Spleen (tissue), 13 donors: ENCODE measurements around the gene CT47B1. TPM values are rescaled to one million over a fixed set of nuclear protein-coding genes. Genes with fewer than 3 reads are reported as not detected.
"Not testable (repeated sequence)": the region's sequence is repeated elsewhere in the genome, so short reads cannot be mapped to it uniquely, and the experiment has no call there.

Experiments used
- DNase-seq: peaks from one replicate; pipeline ENCODE4 v3.0.0-alpha.2; 2020
- H3K27ac ChIP-seq, 8 donors: fragments of 200-600 bp; sonication (generic) in 7 of 8; 1 replicate in 4 of 8; 2 replicates in 4 of 8; pipeline versions ENCODE4 v1.5.0 to v1.8.0; 2016 to 2021; ENCODE audit warnings: inconsistent platforms in 4 of 8, mild to moderate bottlenecking in 4 of 8, moderate library complexity in 1 of 8
- H3K27me3 ChIP-seq, 7 donors: fragments of 200-600 bp; sonication (generic) in 6 of 7; replicated peaks in 1 of 7; 1 replicate in 4 of 7; 2 replicates in 3 of 7; pipeline versions ENCODE4 v1.5.0 to v1.8.0; 2016 to 2021; ENCODE audit warnings: inconsistent platforms in 3 of 7, mild to moderate bottlenecking in 1 of 7
- H3K36me3 ChIP-seq, 6 donors: fragments of 200-600 bp; sonication (generic) in 5 of 6; 1 replicate in 4 of 6; 2 replicates in 2 of 6; pipeline versions ENCODE4 v1.5.0 to v1.8.0; 2016 to 2021; ENCODE audit warnings: inconsistent platforms in 2 of 6
- H3K4me1 ChIP-seq, 6 donors: fragments of 200-600 bp; sonication (generic) in 5 of 6; 1 replicate in 3 of 6; 2 replicates in 3 of 6; pipeline versions ENCODE4 v1.5.0 to v1.8.0; 2016 to 2021; ENCODE audit warnings: inconsistent platforms in 3 of 6
- H3K4me3 ChIP-seq, 8 donors: fragments of 200-600 bp; sonication (generic) in 7 of 8; 1 replicate in 4 of 8; 2 replicates in 4 of 8; pipeline versions ENCODE4 v1.5.0 to v1.8.0; 2016 to 2021; ENCODE audit warnings: inconsistent platforms in 4 of 8, mild to moderate bottlenecking in 4 of 8, moderate library complexity in 2 of 8
- H3K9me3 ChIP-seq, 8 donors: fragments of 200-600 bp; sonication (generic) in 7 of 8; 1 replicate in 4 of 8; 2 replicates in 4 of 8; pipeline versions ENCODE4 v1.5.0 to v1.8.0; 2016 to 2021; ENCODE audit warnings: inconsistent platforms in 4 of 8
- POLR2A ChIP-seq, 3 donors: fragments of 450-650 bp; IDR thresholded peaks; one replicate each; pipeline ENCODE4 v1.5.1; 2017; ENCODE audit warnings: antibody characterized with exemption in 3 of 3, mild to moderate bottlenecking in 1 of 3
- POLR2AphosphoS5 ChIP-seq, 3 donors: sonication (generic); formaldehyde crosslinking; IDR thresholded peaks; one replicate each; pipeline ENCODE4 v1.5.1; 2017; ENCODE audit warnings: antibody characterized with exemption in 3 of 3
- WGBS, 5 donors: extraction: QIAGEN DNeasy Blood & Tissue Kit in 3 of 5; methylation state at CpG; one replicate each; pipeline versions ENCODE4 v1.1.5 to v1.1.7; 2013 to 2018; 5-methylcytosine and 5-hydroxymethylcytosine counted together
- intact Hi-C: fragments of 100-400 bp; cut with DNase I; formaldehyde crosslinking; loops from one replicate; pipeline ENCODE4 v1.15.0; 2023; ENCODE audit warnings: low total_unique reads
- long read RNA-seq, 2 donors: transcript quantifications; one replicate each; lab custom pipeline, GENCODE V29; 2026
- polyA plus RNA-seq, 3 donors: library from polyadenylated mRNA; stranded (reverse); fragments of 200-250 nt; gene quantifications; one replicate each; pipeline ENCODE4 v1.2.1, GENCODE V29; 2013
- total RNA-seq, 7 donors: library from RNA; depleted of rRNA in 3 of 7; stranded (reverse); fragments of >200 nt in 3 of 7; fragmentation: NEBNext Ultra II Directional in 4 of 7; extraction: Animal tissue kit (Norgen Biotek cat#: 25700) in 4 of 7; gene quantifications; one replicate each; pipeline versions ENCODE4 v1.1.0 to v1.2.1, GENCODE V29; 2016 to 2021
- TF ChIP-seq, protein P1 (sequence below), 11 experiments: fragments of 200-600 bp in 7 of 11; fragments of 450-650 bp in 4 of 11; sonication (generic) in 4 of 11; IDR thresholded peaks in 8 of 11; conservative IDR thresholded peaks in 3 of 11; 1 replicate in 7 of 11; 2 replicates in 4 of 11; pipeline versions ENCODE4 v1.4.0 to v1.8.0; 2016 to 2021; ENCODE audit warnings: antibody characterized with exemption in 11 of 11, inconsistent platforms in 4 of 11, mild to moderate bottlenecking in 1 of 11
- donor health status: healthy with polysubstance abuse.
- donor health status: DM: no; HTN: no; CAD: no; lungs with moderate emphysema.
- donor health status: DM: no; HTN: no; CAD: no.
- donor health status: Bipolar disorder and iron deficiency.
- donor health status: healthy.
- donor health status: DM: no; HTN: no; CAD: no.
- donor health status: DM: yes; HTN: yes; CAD: no.

Gene CT47B1
- total RNA-seq = not detected
- polyA plus RNA-seq = not detected
- long read RNA-seq, donor 1 = 0 reads
- long read RNA-seq, donor 2 = 0 reads

DNA sequence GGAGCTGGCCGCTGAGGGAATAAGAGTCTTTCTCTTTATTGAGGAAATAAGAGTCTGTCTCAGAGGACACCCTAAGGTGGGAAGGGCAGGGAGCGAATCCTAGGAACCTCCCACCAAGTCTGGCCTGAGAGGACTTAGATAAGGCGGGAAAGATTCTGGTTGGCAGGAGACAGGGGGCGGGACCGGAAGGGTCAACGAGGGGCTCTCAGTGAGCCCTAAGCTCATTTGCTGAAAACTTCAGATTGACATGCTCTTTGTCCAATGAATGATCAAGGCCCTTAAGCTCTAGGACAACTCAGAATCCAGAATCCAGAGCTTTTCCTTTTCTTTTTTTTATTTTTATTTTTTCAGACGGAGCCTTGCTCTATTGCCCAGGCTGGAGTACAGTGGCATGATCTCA lies at the start of gene CT47B1:
TSS of gene CT47B1 (minus strand) at position 101 of the 400 bp plus-strand sequence. CDS start 196 bp downstream, outside the sequence.
- DNase-seq, H3K9me3 ChIP-seq, intact Hi-C loops, H3K27me3 ChIP-seq, H3K27ac ChIP-seq, H3K4me3 ChIP-seq, H3K36me3 ChIP-seq, H3K4me1 ChIP-seq: not testable (repeated sequence)
- no CpG with 5 or more reads among the region's 7 CpGs for WGBS, 5 donors

DNA sequence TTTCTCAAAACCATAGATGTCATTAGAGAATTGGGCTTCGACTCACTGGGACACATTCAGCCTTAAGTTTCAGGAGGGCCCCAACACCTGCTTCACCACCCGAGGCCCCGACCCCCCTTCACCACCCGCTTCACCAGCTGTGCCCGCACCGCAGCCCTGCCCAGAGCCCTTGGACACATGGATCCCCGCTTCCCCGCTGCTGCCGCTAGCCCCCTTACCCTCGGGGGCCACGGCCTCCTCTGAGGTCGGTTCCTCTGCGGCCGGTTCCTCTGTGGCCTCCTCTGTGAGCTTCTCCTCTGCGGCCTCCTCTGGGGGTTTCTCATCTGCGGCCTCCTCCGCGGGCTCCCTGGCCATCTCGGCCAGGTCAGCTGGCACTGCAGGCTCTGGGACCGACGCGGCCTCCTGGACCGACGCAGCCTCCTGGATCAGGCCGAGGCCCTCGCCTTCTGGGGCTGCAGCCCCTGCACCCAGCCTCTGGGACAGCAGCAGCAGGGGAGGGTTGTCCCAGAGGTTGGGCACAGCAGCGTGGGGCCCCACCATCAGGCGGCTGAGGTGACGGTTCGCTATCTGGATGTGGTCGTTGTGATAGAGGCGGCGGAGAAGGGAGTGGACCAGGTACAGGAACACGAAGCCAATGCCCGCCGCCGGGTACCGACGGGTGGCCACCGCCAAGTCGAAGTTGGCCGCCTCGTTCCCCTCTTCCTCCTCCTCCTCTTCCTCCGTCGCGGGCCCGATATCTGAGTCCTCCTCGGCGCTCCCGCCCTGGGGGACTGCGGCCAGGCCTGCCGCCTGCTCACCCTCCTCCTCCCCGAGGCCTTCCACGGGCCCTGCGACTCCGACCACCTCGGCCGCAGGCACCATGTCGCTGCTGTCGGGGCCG lies 748 bp downstream of the CT47B1 start:
- no peaks in the 10 kb centered on the region for H3K9me3 ChIP-seq
- intact Hi-C loops = no loop called here
- no peaks in the 10 kb centered on the region for H3K27me3 ChIP-seq
- H3K27ac ChIP-seq = no peak overlapping the region
- no peaks in the 10 kb centered on the region for H3K4me1 ChIP-seq
- no peak overlapping the region for H3K4me3 ChIP-seq
- WGBS, 5 donors = 94 to 97% (median 96%) methylated on average over 29 to 61 of the region's 61 CpGs
- no peak for DNase-seq
- no peaks in the 10 kb centered on the region for H3K36me3 ChIP-seq
- TF ChIP-seq POLR2AphosphoS5 (IDR thresholded peaks at IDR 0.05) (no peak), POLR2A (IDR thresholded peaks at IDR 0.05) (no peak)
- TF ChIP-seq, protein P1, sequence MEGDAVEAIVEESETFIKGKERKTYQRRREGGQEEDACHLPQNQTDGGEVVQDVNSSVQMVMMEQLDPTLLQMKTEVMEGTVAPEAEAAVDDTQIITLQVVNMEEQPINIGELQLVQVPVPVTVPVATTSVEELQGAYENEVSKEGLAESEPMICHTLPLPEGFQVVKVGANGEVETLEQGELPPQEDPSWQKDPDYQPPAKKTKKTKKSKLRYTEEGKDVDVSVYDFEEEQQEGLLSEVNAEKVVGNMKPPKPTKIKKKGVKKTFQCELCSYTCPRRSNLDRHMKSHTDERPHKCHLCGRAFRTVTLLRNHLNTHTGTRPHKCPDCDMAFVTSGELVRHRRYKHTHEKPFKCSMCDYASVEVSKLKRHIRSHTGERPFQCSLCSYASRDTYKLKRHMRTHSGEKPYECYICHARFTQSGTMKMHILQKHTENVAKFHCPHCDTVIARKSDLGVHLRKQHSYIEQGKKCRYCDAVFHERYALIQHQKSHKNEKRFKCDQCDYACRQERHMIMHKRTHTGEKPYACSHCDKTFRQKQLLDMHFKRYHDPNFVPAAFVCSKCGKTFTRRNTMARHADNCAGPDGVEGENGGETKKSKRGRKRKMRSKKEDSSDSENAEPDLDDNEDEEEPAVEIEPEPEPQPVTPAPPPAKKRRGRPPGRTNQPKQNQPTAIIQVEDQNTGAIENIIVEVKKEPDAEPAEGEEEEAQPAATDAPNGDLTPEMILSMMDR (IDR thresholded peaks at IDR 0.05 in 8 of 11, conservative IDR thresholded peaks at IDR 0.05 in 3 of 11) = no peak

DNA sequence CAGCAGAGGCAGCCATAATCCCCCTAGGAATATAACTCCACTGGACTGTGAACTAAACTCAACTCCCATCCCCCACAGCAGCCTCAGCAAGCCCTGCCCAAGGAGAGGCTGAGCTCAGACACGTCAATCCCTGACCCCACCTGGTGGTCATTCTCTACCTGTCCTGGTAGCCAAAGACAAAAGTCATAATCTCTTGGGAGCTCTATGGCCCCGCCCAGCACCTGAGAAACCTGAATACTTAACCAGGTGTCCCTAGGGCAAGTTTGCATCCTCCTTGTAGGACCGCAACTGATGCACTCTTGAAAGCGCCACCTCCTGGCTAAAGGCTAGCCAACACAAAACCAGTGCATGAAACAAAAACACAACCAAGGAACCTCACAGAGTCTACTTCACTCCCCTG lies 18.4 kb downstream of the CT47B1 start:
- WGBS, 5 donors = 28 to 56% (median 37%) methylated on average over 3 to 4 of the region's 4 CpGs
- no peak for DNase-seq
- H3K9me3 ChIP-seq = peaks cover 0 to 5% (median 0%) of the 10 kb centered on the region in 8 donors
- intact Hi-C loops = no loop called here
- no peaks in the 10 kb centered on the region for H3K36me3 ChIP-seq
- no peak overlapping the region for H3K4me3 ChIP-seq
- TF ChIP-seq POLR2A (IDR thresholded peaks at IDR 0.05) = no peak
- no peak overlapping the region for H3K27ac ChIP-seq
- no peaks in the 10 kb centered on the region for H3K27me3 ChIP-seq
- no peaks in the 10 kb centered on the region for H3K4me1 ChIP-seq

DNA sequence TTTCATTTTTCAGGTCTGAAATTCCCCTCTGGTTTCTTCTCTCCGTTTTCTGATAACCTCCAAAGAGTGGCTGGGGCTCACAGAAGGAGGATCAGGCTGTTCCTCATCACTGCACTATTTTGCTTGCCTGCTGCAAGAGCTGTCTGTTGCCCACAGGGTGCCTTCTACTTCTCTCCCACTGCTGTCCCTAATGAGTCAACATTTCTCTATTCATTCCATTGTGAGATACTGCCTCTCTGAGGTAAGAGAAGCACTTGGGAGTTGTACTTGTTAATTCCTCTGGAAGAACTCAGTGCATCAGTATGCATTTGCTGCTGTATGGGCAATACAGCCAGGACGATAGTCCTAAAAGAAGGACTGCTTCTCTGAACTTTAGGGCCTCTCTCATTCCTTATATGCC lies 34.8 kb downstream of the CT47B1 start:
- 37 to 73% (median 62%) methylated on average over 2 of the region's 2 CpGs for WGBS, 5 donors
- Histone ChIP-seq H3K27ac (no peak overlapping the region), H3K9me3 (peaks cover 0 to 9% (median 0%) of the 10 kb centered on the region in 8 donors), H3K4me3 (no peak overlapping the region), H3K4me1 (no peaks in the 10 kb centered on the region), H3K27me3 (no peaks in the 10 kb centered on the region), H3K36me3 (no peaks in the 10 kb centered on the region)
- TF ChIP-seq, protein P1 (IDR thresholded peaks at IDR 0.05 in 8 of 11, conservative IDR thresholded peaks at IDR 0.05 in 3 of 11) = no peak
- TF ChIP-seq POLR2A (IDR thresholded peaks at IDR 0.05) (no peak), POLR2AphosphoS5 (IDR thresholded peaks at IDR 0.05) (no peak)
- DNase-seq = no peak
- intact Hi-C loops = no loop called here

DNA sequence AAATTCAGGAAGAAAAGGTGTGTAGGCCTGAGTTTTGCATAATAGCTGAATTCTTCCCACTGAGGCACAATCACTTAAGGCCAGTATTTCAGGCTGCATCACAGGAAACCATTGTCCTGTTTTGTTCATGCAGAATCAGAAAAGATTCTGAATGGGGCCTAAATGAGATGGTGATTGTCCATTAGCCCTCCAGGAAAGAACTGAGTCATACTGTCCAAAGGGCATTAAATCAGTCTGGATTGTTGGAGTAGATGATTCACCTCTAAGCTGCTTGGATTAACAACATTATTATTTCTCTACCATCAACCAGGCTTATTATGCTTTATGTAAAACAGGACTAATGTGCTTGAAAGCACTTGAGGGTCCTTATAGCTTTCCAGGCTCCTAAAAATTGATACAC lies 36.2 kb downstream of the CT47B1 start:
- no peak for DNase-seq
- Histone ChIP-seq H3K4me3 (no peak overlapping the region), H3K4me1 (no peaks in the 10 kb centered on the region), H3K27me3 (no peaks in the 10 kb centered on the region), H3K9me3 (peaks cover 0 to 2% (median 0%) of the 10 kb centered on the region in 8 donors), H3K27ac (no peak overlapping the region), H3K36me3 (no peaks in the 10 kb centered on the region)
- intact Hi-C loops = no loop called here
- TF ChIP-seq POLR2AphosphoS5 (IDR thresholded peaks at IDR 0.05) = no peak
- no peak for TF ChIP-seq POLR2A (IDR thresholded peaks at IDR 0.05)
- TF ChIP-seq, protein P1 (IDR thresholded peaks at IDR 0.05 in 8 of 11, conservative IDR thresholded peaks at IDR 0.05 in 3 of 11) = no peak

DNA sequence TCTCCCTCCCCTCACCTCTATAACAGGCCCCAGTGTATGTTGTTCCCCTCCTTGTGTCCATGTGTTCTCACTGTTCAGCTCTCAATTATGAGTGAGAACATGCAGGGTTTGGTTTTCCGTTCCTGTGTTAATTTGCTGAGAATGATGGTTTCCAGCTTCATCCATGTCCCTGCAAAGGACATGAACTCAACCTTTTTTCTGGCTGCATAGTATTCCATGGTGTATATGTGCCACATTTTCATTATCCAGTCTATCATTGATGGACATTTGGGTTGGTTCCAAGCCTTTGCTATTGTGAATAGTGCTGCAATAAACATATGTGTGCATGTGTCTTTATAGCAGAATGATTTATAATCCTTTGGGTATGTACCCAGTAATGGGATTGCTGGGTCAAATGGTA lies 48.5 kb downstream of the CT47B1 start:
- H3K36me3 ChIP-seq, H3K27me3 ChIP-seq, intact Hi-C loops, DNase-seq, H3K4me1 ChIP-seq, H3K4me3 ChIP-seq, H3K27ac ChIP-seq: not testable (repeated sequence)
- H3K9me3 ChIP-seq = peaks cover 0 to 12% (median 0%) of the 10 kb centered on the region in 8 donors
- 80 to 100% (median 92%) methylated on average over 1 of the region's 1 CpG for WGBS, 5 donors
